SH-SY5Y (cell line): ENCODE results near the gene HCN2.

ENCODE experiments used
- GATA2 ChIP-seq: IDR thresholded peaks from 2 replicates; pipeline ENCODE4 v1.6.1; 2011; ENCODE audit warnings: mild to moderate bottlenecking, low read depth, low read length
- GATA3 ChIP-seq: IDR thresholded peaks from 2 replicates; pipeline ENCODE4 v1.6.1; 2011; ENCODE audit warnings: low read depth, mild to moderate bottlenecking, low read length, moderate library complexity

DNA sequence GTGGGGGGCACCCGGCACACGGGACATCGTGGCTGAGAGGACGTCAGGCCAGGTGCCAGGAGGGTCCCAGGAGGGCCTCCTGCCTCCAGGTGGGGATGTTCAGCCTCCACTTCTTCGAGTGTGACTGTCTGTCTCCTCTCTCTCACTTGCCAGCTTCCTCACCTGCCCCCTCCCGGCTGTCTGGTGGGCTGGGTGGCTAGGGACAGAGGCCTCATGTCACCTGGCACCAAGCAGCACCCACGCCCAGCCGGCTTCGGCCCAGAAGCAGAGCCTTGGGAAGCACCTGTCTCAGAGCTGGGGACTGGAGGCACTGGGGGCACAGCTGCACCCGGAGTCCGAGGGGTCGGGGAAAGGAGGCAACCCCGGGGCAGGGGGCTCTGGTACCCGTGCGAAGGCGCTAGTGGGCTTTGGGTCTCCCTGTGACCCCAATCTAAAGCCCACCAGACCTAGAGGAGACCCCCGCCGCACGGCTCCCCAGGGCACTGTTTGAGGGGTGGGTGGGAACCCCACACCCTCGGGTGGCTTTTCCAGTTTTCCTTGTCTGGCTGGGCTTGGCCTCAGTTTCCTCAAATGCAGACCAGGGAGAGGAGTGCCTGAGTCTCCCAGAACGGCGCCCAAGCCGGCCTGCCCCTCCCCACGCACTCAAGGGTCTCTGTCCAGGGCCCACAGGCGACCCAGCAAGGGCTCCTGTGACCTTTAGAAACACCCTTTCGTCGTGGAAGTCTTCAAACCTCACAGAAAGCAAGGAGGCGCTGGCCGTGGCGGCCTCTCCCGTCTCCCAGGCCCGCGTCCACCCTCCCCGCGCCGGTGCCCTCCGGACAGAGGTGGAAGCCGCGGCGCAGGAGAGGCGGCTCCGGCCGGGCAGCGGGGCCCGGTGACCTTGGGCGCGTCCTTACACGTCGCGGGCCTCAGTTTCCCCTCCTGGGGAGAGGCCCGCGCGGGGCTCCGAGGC lies 664 bp upstream of the HCN2 start:
- TF ChIP-seq GATA3 (no peak), GATA2 (no peak)
